Right atrium auricular region (tissue), 2 donors: ENCODE results near the gene INTS11. TPM values are rescaled to one million over a fixed set of nuclear protein-coding genes. Genes with fewer than 3 reads are reported as not detected.

Experiments
- DNase-seq: peaks from one replicate; pipeline ENCODE4 v3.0.0-alpha.2; 2019; ENCODE audit warnings: low spot score
- H3K27ac ChIP-seq, 2 donors: fragments of 200-600 bp; sonication (generic); 1 replicate in 1 of 2; 2 replicates in 1 of 2; pipeline ENCODE4 v1.5.1; 2016 to 2019
- H3K27me3 ChIP-seq, 2 donors: fragments of 200-600 bp; sonication (generic); one replicate each; pipeline versions ENCODE4 v1.5.1 to v1.6.0; 2017 to 2019
- H3K36me3 ChIP-seq: fragments of 200-600 bp; sonication (generic); one replicate; pipeline ENCODE4 v1.5.1; 2016
- H3K4me1 ChIP-seq, 2 donors: fragments of 200-600 bp; sonication (generic); one replicate each; pipeline versions ENCODE4 v1.5.1 to v1.6.0; 2017 to 2019
- H3K4me3 ChIP-seq, 2 donors: fragments of 200-600 bp; sonication (generic); 1 replicate in 1 of 2; 2 replicates in 1 of 2; pipeline ENCODE4 v1.5.1; 2017 to 2019; ENCODE audit warnings: mild to moderate bottlenecking in 1 of 2, moderate library complexity in 1 of 2
- H3K9me3 ChIP-seq, 2 donors: fragments of 200-600 bp; sonication (generic); one replicate each; pipeline ENCODE4 v1.5.1; 2019
- CTCF ChIP-seq, 2 donors: fragments of 200-600 bp; sonication (generic); IDR thresholded peaks; one replicate each; pipeline ENCODE4 v1.5.1; 2019; ENCODE audit warnings: antibody characterized with exemption in 2 of 2
- total RNA-seq, 2 donors: library from RNA; depleted of rRNA; stranded (reverse); fragments of >200 nt; gene quantifications; one replicate each; pipeline ENCODE4 v1.1.0, GENCODE V29; 2016

INTS11 gene
- total RNA-seq, 2 donors from 2014 or later, result 59.6 to 65.2 TPM

DNA sequence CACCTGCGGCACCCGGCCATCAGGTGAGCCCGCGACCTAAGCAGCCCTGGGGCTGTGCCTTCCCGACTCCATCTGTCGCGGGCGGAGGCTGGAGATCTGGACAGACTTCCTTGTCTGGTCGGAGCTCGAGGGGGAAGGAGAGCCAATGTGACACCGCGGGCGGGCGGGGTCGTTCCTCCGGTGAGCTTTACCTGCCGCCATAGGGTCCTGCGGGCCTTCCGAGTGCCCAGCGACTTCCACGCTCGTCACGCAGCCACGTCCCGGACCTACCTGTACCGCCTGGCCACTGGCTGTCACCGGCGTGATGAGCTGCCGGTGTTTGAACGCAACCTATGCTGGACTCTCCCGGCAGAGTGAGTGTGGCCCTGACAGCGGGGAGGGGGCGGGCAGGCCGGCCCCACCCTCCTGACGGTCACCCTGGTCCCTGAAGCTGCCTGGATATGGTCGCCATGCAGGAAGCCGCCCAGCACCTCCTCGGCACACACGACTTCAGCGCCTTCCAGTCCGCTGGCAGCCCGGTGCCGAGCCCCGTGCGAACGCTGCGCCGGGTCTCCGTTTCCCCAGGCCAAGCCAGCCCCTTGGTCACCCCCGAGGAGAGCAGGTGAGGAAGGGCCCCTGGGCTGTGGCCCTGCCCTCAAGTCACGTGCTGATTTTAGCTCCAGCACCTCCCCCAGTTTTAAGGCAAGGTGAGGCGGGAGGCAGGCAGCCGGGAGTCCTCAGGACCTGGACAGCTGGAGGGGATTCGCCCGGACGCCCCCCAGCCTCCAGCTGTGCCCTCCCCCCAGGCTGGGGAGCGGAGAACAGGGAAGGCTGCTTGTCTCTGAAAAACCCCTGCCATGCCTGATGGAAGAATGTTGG, 15.0 kb downstream of the INTS11 start:
- H3K9me3 ChIP-seq, result no peaks in the 10 kb centered on the region
- H3K27ac ChIP-seq, result peak overlapping the region; percentile 95
- peaks cover 0 to 43% of the 10 kb centered on the region in 2 donors for H3K4me1 ChIP-seq
- H3K4me3 ChIP-seq, result peak overlapping the region; percentile 67 to 90
- H3K36me3 ChIP-seq, result peaks cover 33% of the 10 kb centered on the region
- TF ChIP-seq CTCF (IDR thresholded peaks at IDR 0.05), result no peak
- H3K27me3 ChIP-seq, result no peaks in the 10 kb centered on the region
- no peak for DNase-seq

GRCh38 chr1:1308756-1309250, 15.7 kb downstream of the INTS11 start:
- Histone ChIP-seq H3K4me3 (peak overlapping the region; percentile 67 to 90), H3K9me3 (no peaks in the 10 kb centered on the region), H3K27me3 (no peaks in the 10 kb centered on the region), H3K36me3 (peaks cover 27% of the 10 kb centered on the region), H3K27ac (peak overlapping the region; percentile 95), H3K4me1 (peaks cover 0 to 50% of the 10 kb centered on the region in 2 donors)
- DNase-seq, result no peak
- TF ChIP-seq CTCF (IDR thresholded peaks at IDR 0.05), result no peak

DNA sequence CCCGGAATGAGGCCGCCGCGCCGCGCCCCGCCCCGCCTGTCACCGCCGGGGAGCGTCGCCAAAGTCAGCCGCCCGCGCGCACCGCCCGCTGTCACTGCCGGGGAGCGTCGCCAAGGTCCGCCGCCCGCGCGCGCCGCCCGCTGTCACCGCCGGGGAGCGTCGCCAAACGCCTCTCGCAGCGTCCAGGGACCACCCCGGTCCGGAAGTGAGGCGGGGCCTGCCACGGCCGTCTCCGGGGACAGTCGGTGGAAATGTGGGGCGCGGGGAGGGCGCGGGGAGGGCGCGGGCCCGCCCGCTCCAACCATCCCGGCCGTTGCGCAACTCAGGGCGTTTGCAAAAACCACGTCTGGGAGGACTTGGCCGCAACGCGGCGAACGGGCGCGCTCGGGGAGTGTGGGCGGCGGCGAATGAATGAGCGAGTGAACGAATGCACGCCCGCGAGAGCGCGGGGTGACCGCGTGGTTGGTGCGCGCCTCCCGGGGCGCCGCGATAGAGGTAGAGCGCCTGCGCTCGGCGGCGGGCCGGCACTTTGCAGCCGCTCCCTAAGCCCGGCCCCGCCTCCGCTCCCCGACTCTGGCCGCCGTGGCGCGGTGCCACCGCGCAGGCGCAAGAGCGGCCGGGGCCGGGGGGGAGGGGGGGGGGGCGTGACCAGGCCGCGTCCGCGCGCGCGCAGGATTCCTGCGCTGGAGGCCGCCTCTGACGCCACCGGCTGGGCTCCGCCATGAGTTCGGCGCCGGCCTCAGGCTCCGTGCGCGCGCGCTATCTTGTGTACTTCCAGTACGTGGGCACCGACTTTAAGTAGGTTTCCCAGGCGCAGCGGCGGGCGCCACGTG, 16.3 kb downstream of the INTS11 start, which contains the start of the genes ACAP3 and PUSL1:
Gene ACAP3, minus strand, starts transcription at position 8 of the 833 bp plus-strand sequence. CDS start 115 bp downstream, outside the sequence.
Gene PUSL1, plus strand, starts transcription at position 675 of the 833 bp plus-strand sequence. Its CDS starts 47 bp downstream, at position 722.
- peak within 1 kb of the TSS; percentile 95 for H3K27ac ChIP-seq

GRCh38 chr1:1307261-1307922, 17.1 kb downstream of the INTS11 start:
- Histone ChIP-seq H3K27me3 (no peaks in the 10 kb centered on the region), H3K4me3 (peak overlapping the region; percentile 67 to 90), H3K27ac (peak overlapping the region; percentile 95), H3K36me3 (peaks cover 13% of the 10 kb centered on the region), H3K9me3 (no peaks in the 10 kb centered on the region), H3K4me1 (peaks cover 0 to 51% of the 10 kb centered on the region in 2 donors)
- TF ChIP-seq CTCF (IDR thresholded peaks at IDR 0.05), result no peak
- DNase-seq, result no peak

More for the DNA sequence above, 16.3 kb downstream of the INTS11 start, which contains the start of the genes ACAP3 and PUSL1:
- Histone ChIP-seq H3K4me3 (peak within 1 kb of the TSS; percentile 67 to 90), H3K36me3 (peaks cover 20% of the 10 kb centered on the region), H3K27me3 (no peaks in the 10 kb centered on the region), H3K4me1 (peaks cover 0 to 51% of the 10 kb centered on the region in 2 donors), H3K9me3 (no peaks in the 10 kb centered on the region)
- TF ChIP-seq CTCF (IDR thresholded peaks at IDR 0.05), result peak in 1 of 2 donors; percentile 22
- peak; percentile 95 for DNase-seq

DNA sequence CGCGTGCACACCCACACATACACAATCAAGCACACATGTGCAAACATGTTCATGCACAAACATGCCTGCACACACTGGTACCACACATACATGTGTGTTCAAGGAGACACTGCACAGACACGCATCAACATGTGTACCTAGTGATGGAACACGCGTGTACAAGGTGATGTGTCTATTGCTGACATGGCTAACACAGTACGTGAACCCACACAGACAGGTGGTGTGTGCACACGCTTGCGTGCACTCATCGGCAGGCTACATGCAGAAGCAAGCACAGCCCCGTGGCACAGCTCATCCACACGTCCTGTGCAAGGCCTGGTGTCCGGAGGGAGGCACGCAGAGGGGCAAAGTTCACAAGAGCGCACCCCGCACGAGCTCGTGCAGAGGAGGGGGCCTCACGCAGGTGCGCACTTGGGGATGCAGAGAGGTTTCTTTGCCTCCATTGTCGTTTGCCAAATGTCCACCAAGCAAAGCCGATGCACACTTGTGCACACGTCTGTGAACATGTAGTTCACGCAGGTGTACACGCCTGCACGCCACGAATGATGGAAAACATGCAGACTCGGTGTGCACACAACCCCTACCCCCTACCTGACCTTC, 17.7 kb downstream of the INTS11 start:
- H3K9me3 ChIP-seq, result no peaks in the 10 kb centered on the region
- H3K27me3 ChIP-seq, result no peaks in the 10 kb centered on the region
- H3K4me1 ChIP-seq, result peaks cover 0 to 51% of the 10 kb centered on the region in 2 donors
- peak overlapping the region; percentile 95 for H3K27ac ChIP-seq
- TF ChIP-seq CTCF (IDR thresholded peaks at IDR 0.05), result no peak
- H3K4me3 ChIP-seq, result peak overlapping the region; percentile 67 to 90
- DNase-seq, result no peak
- peaks cover 10% of the 10 kb centered on the region for H3K36me3 ChIP-seq
